Measurements from ENCODE around the gene TMEM239.
"Not testable (repeated sequence)": the region's sequence is repeated elsewhere in the genome, so short reads cannot be mapped to it uniquely, and the experiment has no call there.

Gene TMEM239

DNA sequence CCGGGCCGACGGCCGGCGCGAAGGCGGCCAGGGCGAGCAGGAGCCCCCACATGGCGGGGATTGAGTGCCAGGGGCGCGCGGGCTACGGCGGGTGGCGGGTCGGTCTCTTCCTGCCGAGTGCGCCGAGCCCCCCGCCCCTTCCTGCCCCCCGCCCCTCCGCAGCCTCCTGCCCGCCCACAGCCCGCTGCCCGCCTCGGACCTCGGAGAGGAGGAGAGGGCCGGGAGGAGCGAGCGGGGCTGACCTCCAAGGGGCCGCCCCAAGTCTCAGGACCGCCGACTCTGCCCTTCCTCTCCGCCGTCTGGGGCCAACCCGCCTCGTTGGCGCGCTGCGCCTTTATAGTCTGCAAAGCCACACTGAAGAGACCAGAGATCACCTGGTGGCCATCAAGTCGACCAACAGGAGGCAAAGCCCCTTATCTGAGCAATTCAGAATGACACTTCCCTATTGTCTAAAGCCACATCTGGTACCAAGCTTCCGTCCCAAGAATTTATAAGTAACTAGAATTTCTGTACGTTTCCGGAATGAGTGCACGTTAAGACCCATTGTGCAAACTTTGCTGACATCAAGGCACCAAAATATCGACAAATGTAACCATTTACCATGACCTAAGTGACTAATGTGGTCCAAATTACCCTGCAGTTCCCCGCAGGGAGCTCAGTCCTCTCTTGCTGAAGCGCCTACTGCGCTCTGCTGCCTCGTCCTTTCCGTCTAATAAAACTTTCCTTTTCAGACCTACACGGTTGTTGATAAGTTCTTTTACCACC, 15.5 kb upstream of the TMEM239 start, which contains the start of gene CPXM1:
Gene CPXM1, minus strand, starts transcription at position 107 of the 765 bp plus-strand sequence. Its CDS starts 55 bp downstream, at position 52.
- DNase-seq = no peak

DNA sequence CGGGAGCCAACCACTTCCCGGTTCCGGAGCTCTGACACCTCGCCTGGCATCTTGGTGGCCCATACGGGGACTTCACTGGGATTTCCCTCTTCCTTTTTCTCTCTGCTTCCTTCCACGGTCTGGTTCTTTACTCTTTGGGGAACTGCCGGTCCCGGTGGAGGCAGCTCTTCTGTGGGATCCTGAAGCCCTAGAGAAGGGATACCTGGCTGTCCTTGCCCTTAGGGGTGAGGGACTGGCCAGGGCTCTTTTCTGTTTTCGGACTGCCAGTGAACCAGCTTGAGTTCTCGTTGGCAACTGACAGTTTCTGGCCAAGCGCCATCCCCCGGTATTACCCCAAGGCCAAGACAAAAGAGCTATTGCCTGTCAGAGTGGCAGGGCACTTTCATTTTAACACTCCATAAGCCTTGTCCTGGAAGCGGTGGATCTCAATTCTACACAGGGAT, 14.9 kb upstream of the TMEM239 start:
- no peak for DNase-seq

GRCh38 chr20:2804041-2804828, 11.9 kb upstream of the TMEM239 start:
- no peak for DNase-seq

GRCh38 chr20:2804852-2805688, 11.1 kb upstream of the TMEM239 start:
- DNase-seq = no peak

GRCh38 chr20:2805689-2806350, 10.3 kb upstream of the TMEM239 start:
- DNase-seq = no peak

DNA sequence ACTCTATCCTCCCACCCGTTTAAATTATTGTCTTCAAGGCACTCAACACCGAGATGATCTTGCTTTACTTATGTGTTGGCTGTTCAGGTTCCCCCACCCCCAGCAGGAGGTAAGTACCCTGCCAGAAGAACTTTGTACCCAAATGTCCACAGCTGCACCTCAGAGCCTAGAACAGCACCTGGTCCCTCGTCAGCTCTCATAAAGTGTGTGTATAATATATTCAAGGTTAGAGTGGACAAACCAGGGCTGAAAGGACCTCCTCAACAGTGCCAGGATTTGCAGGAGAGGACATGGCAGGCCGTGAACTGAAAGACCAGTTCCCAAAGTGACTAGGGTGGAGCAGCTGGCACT, 9.8 kb upstream of the TMEM239 start:
- DNase-seq = no peak

DNA sequence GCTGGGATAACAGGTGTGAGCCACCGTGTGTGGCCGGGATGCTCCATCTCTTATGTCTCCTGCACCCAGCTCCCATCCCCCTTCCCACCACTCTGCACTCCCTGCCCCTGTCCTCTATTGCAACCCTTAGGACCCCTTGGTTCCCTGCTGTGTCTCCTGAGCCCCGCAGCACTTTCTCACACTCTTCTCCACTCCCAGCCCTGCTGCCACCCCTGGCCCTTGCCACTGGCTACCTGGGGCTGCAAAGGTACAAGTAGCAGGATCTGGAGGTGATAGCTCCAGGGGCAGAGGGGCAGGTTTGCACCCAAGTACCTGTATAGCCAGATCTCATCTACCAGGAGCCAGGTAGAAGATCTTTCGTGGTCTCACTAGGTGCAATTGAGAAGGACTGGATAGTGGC, 9.1 kb upstream of the TMEM239 start:
- no peak for DNase-seq

- not testable (repeated sequence) for DNase-seq
These were observed 8.2 kb upstream of the TMEM239 start for GRCh38 chr20:2807929-2808328.

- DNase-seq = no peak
These were observed 6.5 kb upstream of the TMEM239 start for GRCh38 chr20:2809690-2810089.

DNA sequence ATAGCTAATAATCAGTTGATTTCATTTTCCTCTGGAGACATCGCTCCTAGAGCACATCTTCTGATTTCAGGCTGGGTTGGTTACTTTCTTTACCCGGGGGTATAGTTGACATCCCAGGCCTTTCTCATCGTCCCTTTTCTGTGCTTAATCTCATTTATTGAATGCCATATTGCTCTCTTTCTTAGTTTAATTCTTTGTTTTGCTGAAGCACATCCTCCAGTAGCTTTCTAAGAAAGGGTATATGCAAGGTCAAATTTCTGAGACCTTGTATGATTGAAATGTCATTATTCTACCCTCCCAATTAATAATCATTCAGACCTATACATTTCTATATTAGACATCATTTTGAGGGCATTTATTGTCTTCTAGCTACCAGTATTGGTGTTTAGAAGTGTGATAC, 4.0 kb upstream of the TMEM239 start:
- DNase-seq = no peak

DNA sequence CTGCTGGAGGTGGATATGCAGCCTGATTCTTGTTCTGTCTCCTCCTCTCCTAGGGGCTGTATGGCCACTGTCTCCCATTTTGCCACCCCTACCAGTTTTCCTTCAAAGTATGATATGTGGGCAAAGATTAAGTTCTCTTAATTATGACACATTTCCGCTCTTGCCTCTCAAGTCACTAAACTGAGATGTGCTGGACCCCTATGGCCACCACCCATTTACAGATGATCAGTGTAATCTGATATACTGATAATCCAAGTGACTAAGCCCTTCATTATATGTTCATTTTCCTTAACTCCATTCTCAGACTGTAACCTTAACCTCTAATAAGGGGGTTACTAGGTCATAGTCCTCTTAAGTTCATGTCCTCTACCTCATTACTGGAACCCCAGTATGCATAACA, 2.1 kb upstream of the TMEM239 start:
- no peak for DNase-seq

- DNase-seq = no peak
These were observed 1.5 kb upstream of the TMEM239 start, which contains the start of gene C20orf141 for GRCh38 chr20:2814587-2815051. Gene C20orf141, plus strand, starts transcription at chr20:2814987. Its CDS starts 198 bp downstream, at chr20:2815185.

DNA sequence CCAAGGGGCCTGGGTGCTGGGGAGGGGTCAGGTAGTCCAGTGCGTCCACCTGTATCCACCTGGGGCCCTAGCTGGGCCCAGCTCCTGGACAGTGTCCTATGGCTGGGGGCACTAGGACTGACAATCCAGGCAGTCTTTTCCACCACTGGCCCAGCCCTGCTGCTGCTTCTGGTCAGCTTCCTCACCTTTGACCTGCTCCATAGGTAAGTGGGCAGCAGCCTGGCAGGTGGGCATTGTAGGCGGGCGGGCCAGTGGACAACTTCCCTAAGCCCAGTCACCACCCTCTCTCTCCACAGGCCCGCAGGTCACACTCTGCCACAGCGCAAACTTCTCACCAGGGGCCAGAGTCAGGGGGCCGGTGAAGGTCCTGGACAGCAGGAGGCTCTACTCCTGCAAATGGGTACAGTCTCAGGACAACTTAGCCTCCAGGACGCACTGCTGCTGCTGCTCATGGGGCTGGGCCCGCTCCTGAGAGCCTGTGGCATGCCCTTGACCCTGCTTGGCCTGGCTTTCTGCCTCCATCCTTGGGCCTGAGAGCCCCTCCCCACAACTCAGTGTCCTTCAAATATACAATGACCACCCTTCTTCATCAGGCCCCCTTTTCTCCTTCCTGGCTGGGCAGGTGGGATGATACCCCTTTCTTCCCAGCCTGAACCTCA, 793 bp upstream of the TMEM239 start:
- DNase-seq = no peak

GRCh38 chr20:2816583-2817340, 598 bp downstream of the TMEM239 start:
- DNase-seq = no peak

GRCh38 chr20:2817341-2817726, 1.2 kb downstream of the TMEM239 start:
- DNase-seq = no peak

- no peak for DNase-seq
These were observed 1.9 kb downstream of the TMEM239 start for GRCh38 chr20:2817891-2818595.

GRCh38 chr20:2820084-2820895, 4.1 kb downstream of the TMEM239 start:
- no peak for DNase-seq

DNA sequence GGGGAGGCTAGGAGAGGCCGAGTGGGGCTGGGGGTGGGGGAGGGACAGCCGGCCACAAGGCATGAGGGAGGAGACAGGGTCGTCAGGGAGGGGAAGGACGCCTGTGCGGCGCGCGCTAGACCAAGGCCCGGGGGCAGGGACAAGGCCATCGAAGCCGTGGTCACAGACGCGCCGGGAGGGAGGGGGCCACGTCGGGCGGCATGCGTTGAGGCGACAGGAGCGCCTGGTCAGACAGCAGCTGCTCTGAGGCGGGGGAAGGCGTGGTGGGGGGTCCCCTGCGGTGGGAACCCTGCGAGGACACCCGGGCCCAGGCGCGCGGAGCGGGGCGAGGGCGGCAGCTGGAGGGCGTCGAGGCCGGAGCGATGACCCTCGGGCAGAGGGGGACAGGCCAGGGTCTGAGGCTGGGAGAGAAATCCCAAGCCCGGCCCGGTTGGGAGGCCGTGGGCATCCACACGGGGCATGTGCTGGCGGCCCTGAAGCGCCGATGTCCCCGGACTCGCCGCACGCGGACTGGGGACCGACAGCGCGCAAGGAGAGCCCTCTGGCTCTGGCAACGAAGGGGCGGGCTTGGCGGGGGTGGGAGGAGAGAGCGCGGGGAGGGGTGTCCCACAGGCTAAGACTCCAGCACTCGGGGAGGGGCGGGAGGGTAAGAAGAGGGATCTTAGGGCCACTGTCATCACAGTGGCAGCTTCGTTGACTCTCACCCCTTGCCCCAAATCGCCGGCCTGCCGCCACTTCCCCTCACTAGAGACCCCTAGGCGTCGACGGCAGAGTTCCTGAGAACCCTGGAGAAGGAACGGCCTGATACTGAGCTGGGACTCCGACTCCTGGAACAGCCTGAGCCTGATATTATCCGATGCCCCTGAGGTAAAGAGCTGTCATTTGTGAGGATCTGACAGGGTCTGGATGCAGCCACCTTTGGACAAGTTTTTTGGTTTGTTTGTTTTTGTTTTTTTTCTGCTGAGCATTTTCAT, 5.0 kb downstream of the TMEM239 start:
- DNase-seq = no peak
